Spleen (tissue), 7 donors: ENCODE measurements around the gene PRKCE.

Experiments used
- POLR2A ChIP-seq, 3 donors: fragments of 450-650 bp; IDR thresholded peaks; one replicate each; pipeline ENCODE4 v1.5.1; 2017; ENCODE audit warnings: antibody characterized with exemption in 3 of 3, mild to moderate bottlenecking in 1 of 3
- POLR2AphosphoS5 ChIP-seq, 3 donors: sonication (generic); formaldehyde crosslinking; IDR thresholded peaks; one replicate each; pipeline ENCODE4 v1.5.1; 2017; ENCODE audit warnings: antibody characterized with exemption in 3 of 3
- TF ChIP-seq, protein P1 (sequence below), 11 experiments: fragments of 200-600 bp in 7 of 11; fragments of 450-650 bp in 4 of 11; sonication (generic) in 4 of 11; IDR thresholded peaks in 8 of 11; conservative IDR thresholded peaks in 3 of 11; 1 replicate in 7 of 11; 2 replicates in 4 of 11; pipeline versions ENCODE4 v1.4.0 to v1.8.0; 2016 to 2021; ENCODE audit warnings: antibody characterized with exemption in 11 of 11, inconsistent platforms in 4 of 11, mild to moderate bottlenecking in 1 of 11
- donor health status: DM: no; HTN: no; CAD: no; lungs with moderate emphysema.
- donor health status: DM: no; HTN: no; CAD: no.
- donor health status: DM: no; HTN: no; CAD: no.

DNA sequence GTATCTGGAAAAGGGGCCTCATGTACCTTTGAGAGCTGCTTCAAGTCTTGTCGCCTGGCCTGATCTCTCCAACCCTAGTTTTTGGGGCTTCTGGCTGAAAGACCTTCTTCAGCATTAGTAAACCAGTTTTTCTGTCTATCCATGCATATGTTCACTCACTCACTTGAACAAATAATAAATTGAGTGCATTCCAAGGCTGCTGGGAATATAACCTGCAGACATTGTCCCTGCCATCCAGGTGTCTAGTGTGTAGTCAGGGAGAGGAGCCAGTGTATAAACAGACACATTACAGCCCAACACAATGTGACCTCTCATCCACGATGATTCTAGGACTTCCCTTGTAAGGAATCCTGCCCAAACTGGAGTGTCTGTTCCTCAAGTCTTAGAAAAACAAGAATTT is 262.1 kb downstream of the PRKCE start:
- TF ChIP-seq, protein P1, sequence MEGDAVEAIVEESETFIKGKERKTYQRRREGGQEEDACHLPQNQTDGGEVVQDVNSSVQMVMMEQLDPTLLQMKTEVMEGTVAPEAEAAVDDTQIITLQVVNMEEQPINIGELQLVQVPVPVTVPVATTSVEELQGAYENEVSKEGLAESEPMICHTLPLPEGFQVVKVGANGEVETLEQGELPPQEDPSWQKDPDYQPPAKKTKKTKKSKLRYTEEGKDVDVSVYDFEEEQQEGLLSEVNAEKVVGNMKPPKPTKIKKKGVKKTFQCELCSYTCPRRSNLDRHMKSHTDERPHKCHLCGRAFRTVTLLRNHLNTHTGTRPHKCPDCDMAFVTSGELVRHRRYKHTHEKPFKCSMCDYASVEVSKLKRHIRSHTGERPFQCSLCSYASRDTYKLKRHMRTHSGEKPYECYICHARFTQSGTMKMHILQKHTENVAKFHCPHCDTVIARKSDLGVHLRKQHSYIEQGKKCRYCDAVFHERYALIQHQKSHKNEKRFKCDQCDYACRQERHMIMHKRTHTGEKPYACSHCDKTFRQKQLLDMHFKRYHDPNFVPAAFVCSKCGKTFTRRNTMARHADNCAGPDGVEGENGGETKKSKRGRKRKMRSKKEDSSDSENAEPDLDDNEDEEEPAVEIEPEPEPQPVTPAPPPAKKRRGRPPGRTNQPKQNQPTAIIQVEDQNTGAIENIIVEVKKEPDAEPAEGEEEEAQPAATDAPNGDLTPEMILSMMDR (IDR thresholded peaks at IDR 0.05 in 8 of 11, conservative IDR thresholded peaks at IDR 0.05 in 3 of 11) = no peak
- TF ChIP-seq POLR2AphosphoS5 (IDR thresholded peaks at IDR 0.05) (no peak), POLR2A (IDR thresholded peaks at IDR 0.05) (no peak)
